ENCODE measurements around the gene APELA. TPM values are rescaled to one million over a fixed set of nuclear protein-coding genes. Genes with fewer than 3 reads are reported as not detected.

APELA gene
- total RNA-seq, 1 donor from 2014 or later: not detected

DNA sequence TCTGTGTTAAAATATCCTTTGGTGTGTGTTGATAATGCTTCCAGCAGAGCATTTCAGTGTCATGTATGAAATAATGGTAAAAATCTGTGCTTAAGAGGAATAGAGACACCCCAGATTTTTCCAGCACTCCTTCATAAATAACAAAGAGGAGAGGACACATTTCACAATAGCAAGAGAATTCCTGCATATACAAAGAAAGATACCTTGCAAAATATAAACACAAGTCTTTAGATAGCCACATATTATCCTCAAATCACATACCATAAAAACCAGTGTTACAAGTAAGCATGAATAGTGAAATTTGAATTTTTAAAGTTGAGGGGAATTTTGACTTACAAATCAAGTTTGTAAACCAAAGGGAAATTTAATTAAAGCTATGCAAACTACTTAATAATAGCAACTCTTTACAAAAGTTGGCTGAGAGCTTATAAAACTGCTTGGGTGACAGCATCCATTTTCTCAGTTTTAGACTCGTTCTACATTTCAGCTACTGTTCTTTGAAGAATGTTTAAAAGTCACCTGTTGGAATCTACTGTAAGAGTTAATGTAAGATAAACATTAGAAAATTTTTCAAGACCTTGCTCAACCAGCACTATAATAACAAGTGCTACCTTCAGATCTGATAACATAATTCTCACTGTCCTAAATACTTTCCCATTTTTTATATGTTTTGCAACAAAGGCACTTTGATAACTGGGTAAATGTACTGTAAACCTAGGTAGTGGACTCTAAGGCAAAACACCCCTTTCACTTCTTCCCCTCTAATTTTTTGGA lies 3.7 kb downstream of the APELA start:
- Histone ChIP-seq H3K4me3 (ENCODE audit: low read depth, low read length) (no peak overlapping the region), H3K27me3 (ENCODE audit: control insufficient read depth, insufficient read depth, low read length) (no peaks in the 10 kb centered on the region), H3K36me3 (ENCODE audit: control insufficient read depth, insufficient read depth, low read length) (no peaks in the 10 kb centered on the region)
- no peak for DNase-seq (ENCODE audit: low read depth)
- no peak for TF ChIP-seq CTCF (IDR thresholded peaks at IDR 0.05; ENCODE audit: insufficient read depth, low read length, poor library complexity, severe bottlenecking)

DNA sequence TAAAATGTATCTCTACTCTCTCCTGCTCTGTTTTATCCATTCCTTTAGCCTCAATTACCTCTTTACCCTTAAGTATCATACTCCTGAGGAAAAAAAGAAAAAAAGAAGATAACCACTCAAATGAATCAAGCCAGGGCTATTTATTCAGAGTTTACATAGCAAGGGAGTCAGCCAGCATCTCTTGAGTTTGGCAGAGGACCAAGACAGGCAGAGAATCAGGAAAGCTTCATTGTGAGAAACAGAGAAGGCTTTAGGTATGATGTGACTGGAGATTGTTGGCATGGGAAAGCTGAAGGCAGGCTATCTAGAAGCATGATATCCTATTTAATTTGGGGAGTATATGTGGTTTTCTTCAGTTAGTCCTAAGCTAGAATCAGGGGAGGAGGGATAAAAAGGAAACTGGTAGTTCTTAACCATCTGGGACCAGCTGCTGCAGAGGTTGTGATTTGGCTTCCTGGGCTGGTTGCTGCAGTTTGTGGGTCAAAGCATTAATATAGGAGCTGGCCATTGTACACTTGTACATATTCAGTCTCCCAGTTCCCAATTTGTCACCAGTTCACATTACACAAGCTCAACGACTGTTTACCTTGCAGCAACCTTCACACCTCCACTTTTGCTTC lies 11.2 kb downstream of the APELA start:
- Histone ChIP-seq H3K36me3 (ENCODE audit: control insufficient read depth, insufficient read depth, low read length) (no peaks in the 10 kb centered on the region), H3K4me3 (ENCODE audit: low read depth, low read length) (no peak overlapping the region), H3K27me3 (ENCODE audit: control insufficient read depth, insufficient read depth, low read length) (no peaks in the 10 kb centered on the region)
- TF ChIP-seq CTCF (IDR thresholded peaks at IDR 0.05; ENCODE audit: insufficient read depth, low read length, poor library complexity, severe bottlenecking): no peak
- no peak for DNase-seq (ENCODE audit: low read depth)

DNA sequence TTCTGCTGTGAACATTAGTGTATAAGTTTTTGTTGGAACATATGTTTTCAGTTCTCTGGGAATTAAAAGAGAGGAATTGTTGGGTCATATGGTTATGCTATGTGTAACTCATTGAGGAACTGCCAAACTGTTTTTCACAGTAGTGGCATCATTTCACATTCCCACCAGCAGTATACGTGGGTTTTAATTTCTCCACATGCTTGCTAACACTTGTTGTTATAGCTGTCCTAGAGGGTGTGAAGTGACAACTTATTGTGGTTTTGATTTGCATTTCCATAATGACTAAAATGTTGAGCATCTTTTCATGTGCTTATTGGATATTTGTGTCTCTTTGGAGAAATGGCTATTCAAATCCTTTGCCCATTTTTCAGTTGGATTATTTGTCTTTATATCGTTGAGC lies 13.7 kb downstream of the APELA start:
- no peak overlapping the region for H3K4me3 ChIP-seq (ENCODE audit: low read depth, low read length)
- no peak for DNase-seq (ENCODE audit: low read depth)
- H3K27me3 ChIP-seq (ENCODE audit: control insufficient read depth, insufficient read depth, low read length): no peaks in the 10 kb centered on the region
- TF ChIP-seq CTCF (IDR thresholded peaks at IDR 0.05; ENCODE audit: insufficient read depth, low read length, poor library complexity, severe bottlenecking): no peak
- H3K36me3 ChIP-seq (ENCODE audit: control insufficient read depth, insufficient read depth, low read length): no peaks in the 10 kb centered on the region

DNA sequence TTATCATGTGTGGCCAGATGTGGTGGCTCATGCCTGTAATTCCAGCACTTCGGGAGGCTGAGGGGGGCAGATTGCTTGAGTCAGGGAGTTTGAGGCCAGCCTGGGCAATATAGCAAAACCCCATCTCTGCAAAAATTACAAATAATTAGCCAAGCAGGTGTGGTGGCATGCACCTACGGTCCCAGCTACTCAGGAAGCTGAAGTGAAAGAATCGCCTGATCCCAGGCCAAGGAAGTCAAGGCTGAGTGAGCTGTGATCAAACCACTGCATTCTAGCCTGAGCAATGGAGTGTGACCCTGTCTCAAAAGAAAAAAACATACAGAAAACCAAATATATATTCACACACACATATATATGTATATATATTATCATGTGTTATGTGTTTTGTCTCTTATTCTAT lies 15.0 kb downstream of the APELA start:
- no peak for DNase-seq (ENCODE audit: low read depth)
- no peak for TF ChIP-seq CTCF (IDR thresholded peaks at IDR 0.05; ENCODE audit: insufficient read depth, low read length, poor library complexity, severe bottlenecking)

DNA sequence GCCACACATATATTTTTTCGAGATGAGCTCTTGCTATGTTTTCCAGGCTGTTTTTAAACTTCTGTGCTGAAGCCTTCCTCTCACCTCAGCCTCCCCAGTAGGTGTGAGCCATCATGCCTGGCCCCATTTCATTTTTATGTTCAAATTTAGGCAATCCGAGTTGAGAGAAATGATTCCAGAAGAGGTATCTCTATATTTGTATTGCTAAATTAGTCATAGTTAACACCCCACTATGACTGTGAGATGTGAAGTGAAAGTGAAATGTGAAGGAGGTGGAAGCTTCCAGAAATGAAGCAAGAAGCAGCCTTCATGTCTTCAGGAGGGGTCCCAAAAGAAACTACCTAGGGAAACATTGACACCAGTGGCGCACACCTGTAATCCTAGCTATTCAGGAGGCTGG lies 17.7 kb downstream of the APELA start:
- no peaks in the 10 kb centered on the region for H3K36me3 ChIP-seq (ENCODE audit: control insufficient read depth, insufficient read depth, low read length)
- TF ChIP-seq CTCF (IDR thresholded peaks at IDR 0.05; ENCODE audit: insufficient read depth, low read length, poor library complexity, severe bottlenecking): no peak
- no peak overlapping the region for H3K4me3 ChIP-seq (ENCODE audit: low read depth, low read length)
- no peaks in the 10 kb centered on the region for H3K27me3 ChIP-seq (ENCODE audit: control insufficient read depth, insufficient read depth, low read length)
- DNase-seq (ENCODE audit: low read depth): no peak

More for the DNA sequence above, 15.0 kb downstream of the APELA start:
- H3K36me3 ChIP-seq (ENCODE audit: control insufficient read depth, insufficient read depth, low read length): no peaks in the 10 kb centered on the region
- no peaks in the 10 kb centered on the region for H3K27me3 ChIP-seq (ENCODE audit: control insufficient read depth, insufficient read depth, low read length)
- H3K4me3 ChIP-seq (ENCODE audit: low read depth, low read length): no peak overlapping the region

Data from kidney epithelial cell (primary cell).